T-cell (primary cell): ENCODE data around the gene TEDC2. TPM values are rescaled to one million over a fixed set of nuclear protein-coding genes. Genes with fewer than 3 reads are reported as not detected.
A peak's percentile ranks its signal among the peaks of the same experiment; 100 is the strongest.

ENCODE experiments used
- ATAC-seq, 4 experiments: fragments of 200-7000 bp in 3 of 4; fragments of 150-1000 bp in 1 of 4; cut with Tn5 transposase; replicated peaks in 1 of 4; 1 replicate in 3 of 4; 2 replicates in 1 of 4; pipeline ENCODE4 v1.10.0; 2021; ENCODE audit warnings: moderate library complexity in 3 of 4, mild to moderate bottlenecking in 2 of 4, moderate number of reproducible peaks in 1 of 4
- CTCF ChIA-PET, 2 donors: fragments of 300-600 bp; sonication (Branson Sonifier 250); formaldehyde crosslinking; loops; one replicate each; lab custom pipeline; 2022; ENCODE audit warnings: antibody characterized with exemption in 2 of 2; lab: Charles Lee
- POLR2A ChIA-PET, 2 donors: fragments of 300-600 bp; sonication (Branson Sonifier 250); formaldehyde crosslinking; loops; one replicate each; lab custom pipeline; 2022; ENCODE audit warnings: antibody characterized with exemption in 2 of 2; lab: Charles Lee
- DNase-seq, 35 experiments: peaks; one replicate each; pipeline versions ENCODE4 v3.0.0 to v3.0.0-alpha.2; 2013 to 2023
- H3K27ac ChIP-seq: one replicate; pipeline ENCODE4 v1.5.1; 2013; ENCODE audit warnings: low read length
- H3K27me3 ChIP-seq, 2 experiments: replicated peaks in 1 of 2; 1 replicate in 1 of 2; 2 replicates in 1 of 2; pipeline versions ENCODE4 v1.6.1 to v1.7.0; 2013; ENCODE audit warnings: low read length in 1 of 2, mixed read lengths in 1 of 2; ENCODE audit not compliant: control insufficient read depth in 2 of 2, insufficient read depth in 2 of 2; ENCODE audit errors: extremely low read depth in 1 of 2
- H3K36me3 ChIP-seq, 2 donors: 1 replicate in 1 of 2; 2 replicates in 1 of 2; pipeline versions ENCODE4 v1.6.1 to v1.7.0; 2013; ENCODE audit warnings: low read length in 1 of 2; ENCODE audit not compliant: control insufficient read depth in 2 of 2, insufficient read depth in 1 of 2; ENCODE audit errors: extremely low read depth in 1 of 2
- H3K4me1 ChIP-seq, 2 experiments: 1 replicate in 1 of 2; 2 replicates in 1 of 2; pipeline versions ENCODE4 v1.6.1 to v1.7.0; 2013; ENCODE audit warnings: low read length in 2 of 2, mixed read lengths in 1 of 2; ENCODE audit not compliant: insufficient read depth in 2 of 2, control insufficient read depth in 1 of 2; ENCODE audit errors: extremely low read depth in 1 of 2
- H3K4me3 ChIP-seq, 2 donors: 1 replicate in 1 of 2; 2 replicates in 1 of 2; pipeline versions ENCODE4 v1.5.1 to v1.7.0; 2013; ENCODE audit warnings: mild to moderate bottlenecking in 2 of 2, low read length in 1 of 2, moderate library complexity in 1 of 2; ENCODE audit not compliant: control insufficient read depth in 1 of 2; ENCODE audit errors: extremely low read depth in 1 of 2
- H3K9me3 ChIP-seq: 2 replicates; pipeline ENCODE4 v1.7.0; 2013
- H3K27ac Mint-ChIP-seq, 2 donors: one replicate each; pipeline ENCODE4 v1.8.0; 2020 to 2021; ENCODE audit warnings: mild to moderate bottlenecking in 2 of 2, mixed read lengths in 2 of 2
- H3K27me3 Mint-ChIP-seq, 2 donors: one replicate each; pipeline ENCODE4 v1.8.0; 2021 to 2022; ENCODE audit warnings: mixed read lengths in 2 of 2
- H3K36me3 Mint-ChIP-seq: one replicate; pipeline ENCODE4 v1.8.0; 2021; ENCODE audit warnings: mixed read lengths
- H3K4me1 Mint-ChIP-seq, 3 donors: one replicate each; pipeline ENCODE4 v1.8.0; 2020 to 2022; ENCODE audit warnings: mixed read lengths in 3 of 3, mild to moderate bottlenecking in 1 of 3
- H3K4me3 Mint-ChIP-seq, 3 donors: one replicate each; pipeline ENCODE4 v1.8.0; 2020 to 2022; ENCODE audit warnings: mild to moderate bottlenecking in 3 of 3, mixed read lengths in 3 of 3, moderate library complexity in 3 of 3
- H3K9me3 Mint-ChIP-seq, 3 donors: one replicate each; pipeline ENCODE4 v1.8.0; 2020 to 2022; ENCODE audit warnings: mixed read lengths in 3 of 3
- WGBS: methylation state at CpG from one replicate; pipeline ENCODE4 v1.1.5; 2013; ENCODE audit warnings: missing lambda C conversion rate; ENCODE audit not compliant: insufficient coverage; 5-methylcytosine and 5-hydroxymethylcytosine counted together
- total RNA-seq, 35 experiments: library from RNA in 6 of 35; stranded (reverse) in 6 of 35; fragments of 120-200 nt in 1 of 35; gene quantifications; one replicate each; pipeline versions ENCODE4 v1.2.1 to v1.2.4 and lab custom pipeline; 2013 to 2026

Gene TEDC2
- total RNA-seq, 5 donors from 2014 or later (not counting 1 experiment from before 2014, with no cell fraction given) = 0.85 to 1.8 (median 0.93) TPM

- Mint-ChIP-seq H3K27ac (peak overlapping the region; percentile 90 to 92), H3K27me3 (no peaks in the 10 kb centered on the region), H3K9me3 (no peaks in the 10 kb centered on the region), H3K4me3 (peak overlapping the region; percentile 75 to 87 (median 84)), H3K36me3 (peaks cover 3% of the 10 kb centered on the region), H3K4me1 (peaks cover 44 to 52% (median 45%) of the 10 kb centered on the region in 3 donors)
- Histone ChIP-seq H3K36me3 (peaks cover 0 to 4% of the 10 kb centered on the region in 2 donors), H3K4me1 (peaks cover 22 to 44% of the 10 kb centered on the region in 2 experiments), H3K9me3 (no peaks in the 10 kb centered on the region), H3K27me3 (peaks cover 0 to 13% of the 10 kb centered on the region in 2 experiments), H3K27ac (peak overlapping the region; percentile 78), H3K4me3 (peak overlapping the region; percentile 17 to 87)
- CTCF ChIA-PET = no interaction called here
- peak in 19 of 35 experiments; percentile 28 to 61 (median 38) for DNase-seq
- POLR2A ChIA-PET = interaction anchor here in 1 of 2 donors (0.6 kb wide), 1 partner anchor 69 kb away, joined by 3 read pairs; no protein-coding TSS in a partner anchor
- ATAC-seq = peak in 3 of 4 experiments; percentile 1 to 17 (median 8)
- 47% methylated on average over 13 of the region's 15 CpGs for WGBS
These were observed 53.0 kb downstream of the TEDC2 start for GRCh38 chr16:2512735-2513404.

DNA sequence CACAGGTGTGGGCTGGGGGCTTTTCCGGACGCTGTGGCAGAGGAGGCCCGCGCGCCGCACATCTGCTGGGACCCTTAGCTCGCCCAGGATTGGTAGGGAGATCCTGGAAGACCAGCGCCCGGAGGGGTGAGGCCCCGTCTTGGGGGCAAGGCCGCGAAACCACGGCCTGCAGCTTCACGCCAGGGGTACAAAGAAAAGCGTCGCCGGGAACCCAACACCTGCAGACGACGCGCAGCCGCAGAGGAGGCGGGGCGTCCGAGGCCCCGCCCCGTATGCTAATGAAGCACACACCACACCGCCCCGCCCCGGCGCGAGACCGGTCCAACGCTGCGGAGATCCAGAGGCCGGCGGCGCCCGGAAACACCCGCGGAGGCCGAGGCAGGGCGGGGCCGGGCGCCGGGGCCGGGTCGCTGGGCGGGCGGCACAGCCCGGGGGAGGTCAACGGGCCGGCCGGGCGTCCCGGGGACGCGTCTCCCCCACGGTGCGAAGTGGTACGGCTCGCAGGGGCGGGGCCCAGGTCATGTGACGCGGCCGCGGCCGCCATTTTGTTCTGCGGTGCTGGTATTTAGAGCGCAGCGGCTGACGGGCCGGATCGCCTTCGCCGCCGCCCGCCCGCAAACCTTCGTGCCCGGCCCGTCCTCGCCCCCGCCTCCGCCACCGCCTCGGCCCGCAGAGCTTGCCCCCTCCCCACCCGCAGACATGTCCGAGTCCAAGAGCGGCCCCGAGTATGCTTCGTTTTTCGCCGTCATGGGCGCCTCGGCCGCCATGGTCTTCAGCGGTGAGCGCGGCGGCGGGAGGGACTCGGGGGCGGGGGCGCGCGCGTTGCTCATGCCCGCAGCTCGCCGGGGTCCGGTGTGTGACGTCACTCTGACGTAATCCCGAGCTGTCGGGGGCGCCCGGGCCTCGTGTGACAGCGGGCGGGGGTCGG, 53.8 kb downstream of the TEDC2 start, which contains the start of gene ATP6V0C:
TSS of gene ATP6V0C (plus strand) at position 548 of the 928 bp plus-strand sequence. CDS start at position 700, 152 bp downstream.
- WGBS = under 1% methylated on average over 107 of the region's 122 CpGs
- peak; percentile 89 to 93 (median 90) for ATAC-seq
- Mint-ChIP-seq H3K4me3 (peak within 1 kb of the TSS; percentile 87 to 92 (median 89)), H3K27ac (peak within 1 kb of the TSS; percentile 90 to 92), H3K27me3 (no peaks in the 10 kb centered on the region), H3K9me3 (no peaks in the 10 kb centered on the region), H3K4me1 (peaks cover 50 to 57% (median 51%) of the 10 kb centered on the region in 3 donors), H3K36me3 (peaks cover 3% of the 10 kb centered on the region)
- peak; percentile 82 to 96 (median 88) for DNase-seq
- peaks cover 22 to 52% of the 10 kb centered on the region in 2 experiments for H3K4me1 ChIP-seq
- H3K36me3 ChIP-seq = peaks cover 0 to 4% of the 10 kb centered on the region in 2 donors
- CTCF ChIA-PET = no interaction called here
- peak within 1 kb of the TSS; percentile 89 for H3K27ac ChIP-seq
- H3K9me3 ChIP-seq = no peaks in the 10 kb centered on the region
- POLR2A ChIA-PET = interaction anchor here in 1 of 2 donors (0.8 kb wide), 1 partner anchor 549 kb away, joined by 4 read pairs; the partner anchor contains the start of gene RPS2
- peaks cover 0 to 13% of the 10 kb centered on the region in 2 experiments for H3K27me3 ChIP-seq
- peak within 1 kb of the TSS; percentile 87 for H3K4me3 ChIP-seq

Other genes starting within 250 kb of the TEDC2 start
- gene BRICD5, start 249.2 kb upstream of the TEDC2 start, total RNA-seq = 10 to 100 TPM in 3 of 5 donors, 1 to 10 TPM in 2; 6.7 to 27.7 (median 20.4) TPM
- gene PGP, start 245.3 kb upstream of the TEDC2 start, total RNA-seq = 10 to 100 TPM; 12.7 to 23.1 (median 20.4) TPM
- gene E4F1, start 236.5 kb upstream of the TEDC2 start, total RNA-seq = 10 to 100 TPM; 32.8 to 52.0 (median 47.0) TPM
- 1 to 10 TPM in 3 of 5 donors, under 1 TPM in 2; 0.63 to 3.3 (median 1.9) TPM for gene DNASE1L2, start 223.7 kb upstream of the TEDC2 start, total RNA-seq
- gene ECI1, start 208.5 kb upstream of the TEDC2 start, total RNA-seq = 10 to 100 TPM; 17.0 to 40.1 (median 37.7) TPM
- gene RNPS1, start 192.0 kb upstream of the TEDC2 start, total RNA-seq = 100 to 1,000 TPM; 163 to 203 (median 181) TPM
- 10 to 100 TPM in 2 of 5 donors, 1 to 10 TPM in 3; 6.6 to 11.1 (median 9.9) TPM for gene ABCA3, start 119.4 kb upstream of the TEDC2 start, total RNA-seq
- 1 to 10 TPM; 3.5 to 5.1 (median 4.0) TPM for gene CCNF, start 30.7 kb upstream of the TEDC2 start, total RNA-seq
- gene NTN3, start 11.2 kb downstream of the TEDC2 start, total RNA-seq = not detected
- gene TBC1D24, start 15.0 kb downstream of the TEDC2 start, total RNA-seq = 10 to 100 TPM in 3 of 5 donors, 1 to 10 TPM in 2; 8.3 to 22.2 (median 10.7) TPM
- gene ATP6V0C, start 53.8 kb downstream of the TEDC2 start, total RNA-seq = 100 to 1,000 TPM; 122 to 161 (median 128) TPM
- gene AMDHD2, start 60.3 kb downstream of the TEDC2 start, total RNA-seq = 100 to 1,000 TPM; 104 to 215 (median 122) TPM
- gene CEMP1, start 71.3 kb downstream of the TEDC2 start, total RNA-seq = 1 to 10 TPM in 3 of 5 donors, under 1 TPM in 1, not detected in 1; 0.26 to 3.1 (median 1.1) TPM
- 10 to 100 TPM; 49.8 to 68.4 (median 67.3) TPM for gene PDPK1, start 77.9 kb downstream of the TEDC2 start, total RNA-seq
- 10 to 100 TPM; 19.5 to 29.1 (median 26.3) TPM for gene KCTD5, start 222.4 kb downstream of the TEDC2 start, total RNA-seq